ENCODE data around the gene FHOD1.

GRCh38 chr16:67188798-67189197, 58.5 kb downstream of the FHOD1 start:
- no peak for TF ChIP-seq POLR2A (IDR thresholded peaks at IDR 0.05)
- TF ChIP-seq CTCF (IDR thresholded peaks at IDR 0.05): no peak

Measured in vagina (tissue), 2 donors.